ENCODE measurements around the gene RAB33A.

Gene RAB33A

DNA sequence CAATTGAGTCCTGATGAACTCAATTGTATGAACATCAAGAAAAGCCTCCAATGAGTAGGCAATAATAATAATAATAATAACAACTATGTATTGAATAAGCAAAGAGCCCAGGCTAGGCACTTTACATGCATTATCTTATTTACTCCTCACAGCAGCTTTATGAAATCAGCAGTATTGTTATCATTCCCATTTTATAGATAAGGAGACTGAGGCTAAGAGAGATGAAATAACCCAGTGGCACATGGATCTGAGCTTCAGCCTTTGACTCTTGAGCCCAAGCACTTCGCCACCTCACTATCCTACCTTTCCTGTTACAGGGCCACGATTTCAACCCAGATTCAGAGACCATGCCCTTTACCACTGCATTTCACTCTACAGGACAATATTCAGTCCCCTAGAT lies 3.2 kb downstream of the RAB33A start:
- Histone ChIP-seq H3K27ac (ENCODE audit: low read depth, low read length) (no peak overlapping the region), H3K27me3 (ENCODE audit: control insufficient read depth, insufficient read depth, low read length) (no peaks in the 10 kb centered on the region), H3K4me3 (ENCODE audit: low read length) (no peak overlapping the region), H3K9ac (ENCODE audit: low read length) (no peak overlapping the region), H3K4me1 (ENCODE audit: control insufficient read depth, insufficient read depth, low read length) (no peaks in the 10 kb centered on the region), H3K36me3 (ENCODE audit: control insufficient read depth, insufficient read depth, low read length) (no peaks in the 10 kb centered on the region)

DNA sequence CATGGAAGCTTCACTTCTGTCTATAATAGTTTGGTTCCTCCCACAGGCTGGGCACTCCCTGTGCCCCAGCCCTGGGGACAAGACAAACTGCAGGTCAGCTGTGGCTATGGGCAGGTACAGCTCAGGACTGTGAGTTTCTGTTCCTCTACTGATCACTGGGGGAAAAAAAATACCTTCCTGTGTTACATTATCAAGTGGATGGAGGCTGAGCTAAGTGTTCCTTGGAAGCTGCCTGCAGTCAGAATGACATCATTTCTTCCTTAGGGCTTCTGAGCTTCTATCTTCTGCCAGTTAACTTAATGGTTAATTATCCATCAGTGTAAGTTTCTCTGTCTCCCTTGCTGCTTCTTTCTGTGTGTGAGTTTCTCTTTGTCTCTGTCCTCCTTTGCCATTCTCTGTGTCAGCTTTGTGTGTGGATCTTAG lies 4.6 kb downstream of the RAB33A start:
- Histone ChIP-seq H3K27me3 (ENCODE audit: control insufficient read depth, insufficient read depth, low read length) (no peaks in the 10 kb centered on the region), H3K4me1 (ENCODE audit: control insufficient read depth, insufficient read depth, low read length) (no peaks in the 10 kb centered on the region), H3K4me3 (ENCODE audit: low read length) (no peak overlapping the region), H3K36me3 (ENCODE audit: control insufficient read depth, insufficient read depth, low read length) (no peaks in the 10 kb centered on the region), H3K27ac (ENCODE audit: low read depth, low read length) (no peak overlapping the region), H3K9ac (ENCODE audit: low read length) (no peak overlapping the region)

DNA sequence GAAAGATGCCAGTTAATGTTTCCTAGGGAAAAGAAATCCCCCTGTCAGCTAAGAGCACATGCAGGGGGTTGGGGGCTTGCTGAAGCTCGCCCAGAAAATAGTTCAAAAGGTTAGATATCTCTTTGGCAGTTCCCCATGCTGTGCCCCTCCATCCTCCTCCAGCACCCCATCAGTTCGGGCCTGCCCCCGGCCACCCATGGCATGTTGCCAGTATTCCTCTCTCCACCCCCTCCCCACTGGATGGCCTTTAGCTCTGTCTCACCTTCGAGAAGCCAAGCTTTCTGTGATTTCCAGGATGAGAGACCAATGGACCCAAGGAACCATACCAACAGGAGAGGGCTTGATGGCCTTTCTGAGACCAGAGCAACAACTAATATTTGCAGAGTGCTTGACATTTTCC lies 5.2 kb downstream of the RAB33A start:
- no peaks in the 10 kb centered on the region for H3K27me3 ChIP-seq (ENCODE audit: control insufficient read depth, insufficient read depth, low read length)
- H3K4me1 ChIP-seq (ENCODE audit: control insufficient read depth, insufficient read depth, low read length) = no peaks in the 10 kb centered on the region
- no peaks in the 10 kb centered on the region for H3K36me3 ChIP-seq (ENCODE audit: control insufficient read depth, insufficient read depth, low read length)
- H3K9ac ChIP-seq (ENCODE audit: low read length) = no peak overlapping the region
- H3K27ac ChIP-seq (ENCODE audit: low read depth, low read length) = no peak overlapping the region
- H3K4me3 ChIP-seq (ENCODE audit: low read length) = no peak overlapping the region

DNA sequence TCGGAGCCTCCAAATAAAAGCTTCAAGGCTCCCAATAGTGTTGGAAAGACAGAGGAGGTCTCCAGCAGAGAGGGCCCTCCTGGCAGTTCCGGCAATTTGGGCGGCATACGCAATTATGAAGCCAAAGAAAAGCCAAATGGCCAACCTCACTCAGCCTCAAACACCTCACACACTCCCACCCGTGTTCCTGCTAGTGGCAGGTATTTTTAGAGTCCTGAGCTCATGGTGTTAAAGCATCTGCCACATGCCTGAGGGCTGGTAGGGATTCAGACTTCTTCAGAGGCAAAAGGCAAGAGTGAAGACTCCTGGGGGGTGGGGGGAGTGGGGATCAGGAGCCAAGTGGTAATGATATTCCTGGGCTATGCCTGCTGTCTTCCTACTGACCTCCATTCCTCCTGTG lies 7.4 kb downstream of the RAB33A start:
- Histone ChIP-seq H3K27ac (ENCODE audit: low read depth, low read length) (no peak overlapping the region), H3K9ac (ENCODE audit: low read length) (no peak overlapping the region)

DNA sequence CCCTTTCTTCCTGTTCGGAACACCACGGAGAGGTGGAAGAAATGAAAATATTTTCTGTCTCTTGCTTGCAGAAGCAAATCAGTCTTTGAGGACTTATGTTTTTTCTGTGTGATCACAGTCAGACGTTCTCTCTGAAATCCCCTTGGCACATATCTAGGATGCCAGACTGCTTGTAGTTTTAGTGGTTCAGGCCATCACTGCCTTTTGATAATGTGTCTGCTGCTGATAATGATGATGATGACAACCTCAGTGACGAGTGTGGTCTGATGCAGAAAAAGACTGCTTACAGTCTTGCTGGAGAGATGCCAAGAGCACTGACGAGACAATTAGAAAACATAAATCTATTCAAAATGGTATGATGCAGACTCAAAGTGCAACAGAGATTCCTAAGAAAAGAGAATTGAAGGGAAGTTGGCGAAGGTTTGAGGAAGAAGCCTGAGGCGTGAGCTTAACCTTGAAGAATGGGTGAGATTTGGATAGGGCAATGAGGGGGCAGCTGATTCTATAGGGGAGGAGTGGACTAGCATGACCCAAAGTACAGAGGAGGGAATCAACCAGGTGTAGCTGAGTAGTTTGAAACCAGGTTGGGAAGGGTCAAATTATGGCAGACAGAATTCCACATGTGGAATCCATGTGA lies 7.9 kb downstream of the RAB33A start:
- no peak overlapping the region for H3K9ac ChIP-seq (ENCODE audit: low read length)
- no peaks in the 10 kb centered on the region for H3K4me1 ChIP-seq (ENCODE audit: control insufficient read depth, insufficient read depth, low read length)
- no peak overlapping the region for H3K4me3 ChIP-seq (ENCODE audit: low read length)
- H3K27me3 ChIP-seq (ENCODE audit: control insufficient read depth, insufficient read depth, low read length) = no peaks in the 10 kb centered on the region
- H3K36me3 ChIP-seq (ENCODE audit: control insufficient read depth, insufficient read depth, low read length) = no peaks in the 10 kb centered on the region
- H3K27ac ChIP-seq (ENCODE audit: low read depth, low read length) = no peak overlapping the region

More for the DNA sequence above, 7.4 kb downstream of the RAB33A start:
- H3K27me3 ChIP-seq (ENCODE audit: control insufficient read depth, insufficient read depth, low read length) = no peaks in the 10 kb centered on the region
- H3K36me3 ChIP-seq (ENCODE audit: control insufficient read depth, insufficient read depth, low read length) = no peaks in the 10 kb centered on the region
- H3K4me1 ChIP-seq (ENCODE audit: control insufficient read depth, insufficient read depth, low read length) = no peaks in the 10 kb centered on the region
- H3K4me3 ChIP-seq (ENCODE audit: low read length) = no peak overlapping the region

DNA sequence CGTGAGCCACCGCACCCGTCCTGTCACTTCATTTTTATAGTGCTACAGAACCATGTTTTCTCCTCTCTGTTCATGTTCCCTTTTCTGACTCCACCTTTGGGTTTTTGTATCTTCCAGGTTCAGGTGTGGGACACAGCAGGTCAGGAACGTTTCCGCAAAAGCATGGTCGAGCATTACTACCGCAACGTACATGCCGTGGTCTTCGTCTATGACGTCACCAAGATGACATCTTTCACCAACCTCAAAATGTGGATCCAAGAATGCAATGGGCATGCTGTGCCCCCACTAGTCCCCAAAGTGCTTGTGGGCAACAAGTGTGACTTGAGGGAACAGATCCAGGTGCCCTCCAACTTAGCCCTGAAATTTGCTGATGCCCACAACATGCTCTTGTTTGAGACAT lies 12.4 kb downstream of the RAB33A start:
- Histone ChIP-seq H3K9ac (ENCODE audit: low read length) (no peak overlapping the region), H3K4me3 (ENCODE audit: low read length) (no peak overlapping the region), H3K4me1 (ENCODE audit: control insufficient read depth, insufficient read depth, low read length) (no peaks in the 10 kb centered on the region), H3K36me3 (ENCODE audit: control insufficient read depth, insufficient read depth, low read length) (no peaks in the 10 kb centered on the region), H3K27me3 (ENCODE audit: control insufficient read depth, insufficient read depth, low read length) (no peaks in the 10 kb centered on the region), H3K27ac (ENCODE audit: low read depth, low read length) (no peak overlapping the region)

DNA sequence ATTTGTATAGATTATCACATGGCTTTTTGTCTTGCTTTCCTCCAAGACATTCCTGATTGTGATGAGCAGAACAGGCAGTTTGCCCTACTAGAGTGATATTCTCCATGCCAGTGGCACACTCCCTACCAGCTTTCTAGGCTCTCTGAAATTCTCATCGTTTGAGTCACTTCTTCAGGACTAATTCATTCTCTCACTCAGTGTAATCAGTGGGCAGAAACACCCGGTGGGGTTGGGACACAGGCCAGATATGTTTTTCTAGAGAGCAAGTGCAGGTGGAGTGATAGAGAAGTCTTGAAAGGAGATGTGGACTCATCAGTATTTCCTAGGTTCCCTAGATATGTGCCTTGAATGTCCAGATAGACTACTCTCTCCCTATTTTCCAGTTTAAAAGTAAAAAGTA lies 13.1 kb downstream of the RAB33A start:
- Histone ChIP-seq H3K27ac (ENCODE audit: low read depth, low read length) (no peak overlapping the region), H3K27me3 (ENCODE audit: control insufficient read depth, insufficient read depth, low read length) (no peaks in the 10 kb centered on the region), H3K9ac (ENCODE audit: low read length) (no peak overlapping the region), H3K4me1 (ENCODE audit: control insufficient read depth, insufficient read depth, low read length) (no peaks in the 10 kb centered on the region), H3K36me3 (ENCODE audit: control insufficient read depth, insufficient read depth, low read length) (no peaks in the 10 kb centered on the region), H3K4me3 (ENCODE audit: low read length) (no peak overlapping the region)

DNA sequence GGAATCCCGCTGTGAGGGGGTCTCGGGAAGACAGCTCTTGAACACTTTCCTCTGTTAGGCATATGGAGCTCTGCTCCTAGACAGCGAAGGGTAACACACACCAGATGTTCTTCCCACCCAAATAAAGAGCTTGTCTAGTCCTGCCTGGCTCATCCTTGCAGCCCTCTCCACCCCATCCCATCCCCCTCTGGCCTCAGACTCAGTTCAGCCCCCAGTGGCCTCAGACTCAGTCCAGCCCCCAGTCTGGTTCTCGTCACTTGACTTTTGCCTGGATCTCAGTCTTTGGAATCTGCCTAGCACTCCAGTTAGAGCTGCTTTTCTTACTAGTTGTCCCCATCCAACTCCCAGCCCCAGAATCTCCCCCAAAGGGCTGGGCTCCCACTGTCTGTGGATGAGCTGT lies 14.9 kb downstream of the RAB33A start:
- Histone ChIP-seq H3K36me3 (ENCODE audit: control insufficient read depth, insufficient read depth, low read length) (no peaks in the 10 kb centered on the region), H3K27ac (ENCODE audit: low read depth, low read length) (no peak overlapping the region)

DNA sequence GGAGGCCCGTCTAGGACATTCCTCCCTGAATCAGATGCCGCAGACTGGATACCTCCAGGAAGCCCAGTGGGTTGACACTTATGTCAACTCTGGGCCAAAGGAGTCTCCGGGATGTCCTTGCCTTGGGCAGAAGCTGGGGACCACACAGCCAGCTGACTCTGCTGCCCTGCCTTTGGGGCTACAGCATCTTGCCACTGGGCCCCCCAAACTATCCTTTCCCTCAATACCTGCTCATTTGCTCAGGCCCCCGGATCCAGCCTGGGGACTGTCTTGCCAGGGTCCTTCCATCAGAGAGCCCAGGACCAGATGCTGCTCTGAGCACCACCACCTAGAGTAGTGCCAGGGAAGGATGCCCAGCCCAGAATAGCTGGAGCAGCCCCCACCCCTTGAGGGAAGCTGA lies 19.0 kb downstream of the RAB33A start:
- no peaks in the 10 kb centered on the region for H3K27me3 ChIP-seq (ENCODE audit: control insufficient read depth, insufficient read depth, low read length)
- H3K4me1 ChIP-seq (ENCODE audit: control insufficient read depth, insufficient read depth, low read length) = no peaks in the 10 kb centered on the region
- H3K4me3 ChIP-seq (ENCODE audit: low read length) = no peak overlapping the region
- no peak overlapping the region for H3K9ac ChIP-seq (ENCODE audit: low read length)
- no peaks in the 10 kb centered on the region for H3K36me3 ChIP-seq (ENCODE audit: control insufficient read depth, insufficient read depth, low read length)
- H3K27ac ChIP-seq (ENCODE audit: low read depth, low read length) = no peak overlapping the region

More for the DNA sequence above, 14.9 kb downstream of the RAB33A start:
- Histone ChIP-seq H3K4me3 (ENCODE audit: low read length) (no peak overlapping the region), H3K4me1 (ENCODE audit: control insufficient read depth, insufficient read depth, low read length) (no peaks in the 10 kb centered on the region), H3K27me3 (ENCODE audit: control insufficient read depth, insufficient read depth, low read length) (no peaks in the 10 kb centered on the region), H3K9ac (ENCODE audit: low read length) (no peak overlapping the region)

DNA sequence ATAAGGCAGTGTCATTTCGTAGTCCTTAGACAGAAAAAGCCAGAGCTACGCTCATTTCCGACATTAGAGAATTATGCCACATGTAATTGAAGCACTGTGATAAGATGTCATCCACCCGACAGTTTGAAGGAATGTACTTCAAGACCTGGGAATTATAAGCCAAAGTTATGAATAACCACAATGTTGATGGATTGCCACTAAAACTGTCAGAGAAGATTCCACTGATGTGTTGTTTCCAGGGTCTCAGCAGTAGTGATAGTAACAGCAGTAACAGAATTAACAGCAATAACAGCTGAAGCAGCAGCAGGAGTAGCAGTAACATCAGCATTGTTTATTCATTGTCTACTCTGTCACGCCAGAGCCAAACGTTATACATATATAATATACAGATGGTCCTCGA lies 24.7 kb downstream of the RAB33A start:
- no peak overlapping the region for H3K4me3 ChIP-seq (ENCODE audit: low read length)
- no peaks in the 10 kb centered on the region for H3K36me3 ChIP-seq (ENCODE audit: control insufficient read depth, insufficient read depth, low read length)
- H3K4me1 ChIP-seq (ENCODE audit: control insufficient read depth, insufficient read depth, low read length) = no peaks in the 10 kb centered on the region
- no peak overlapping the region for H3K9ac ChIP-seq (ENCODE audit: low read length)
- no peak overlapping the region for H3K27ac ChIP-seq (ENCODE audit: low read depth, low read length)
- no peaks in the 10 kb centered on the region for H3K27me3 ChIP-seq (ENCODE audit: control insufficient read depth, insufficient read depth, low read length)

DNA sequence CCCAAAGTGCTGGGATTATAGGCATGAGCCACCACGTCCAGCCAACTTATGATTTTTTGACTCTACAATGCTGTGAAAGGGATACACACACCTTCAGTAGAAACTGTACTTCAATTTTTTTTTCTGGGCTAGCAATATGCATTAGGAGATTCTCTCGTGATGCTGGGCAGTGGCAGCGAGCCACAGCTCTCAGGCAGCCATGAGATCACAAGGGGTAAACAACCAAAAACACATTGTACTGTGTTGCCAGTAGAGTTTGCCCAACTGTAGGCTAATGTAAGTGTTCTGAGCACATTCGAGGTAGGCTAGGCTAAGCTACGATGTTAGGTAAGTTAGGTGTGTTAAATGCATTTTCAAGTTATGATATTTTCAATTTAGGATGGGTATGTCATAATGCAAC lies 25.7 kb downstream of the RAB33A start:
- Histone ChIP-seq H3K36me3 (ENCODE audit: control insufficient read depth, insufficient read depth, low read length) (no peaks in the 10 kb centered on the region), H3K9ac (ENCODE audit: low read length) (no peak overlapping the region), H3K4me3 (ENCODE audit: low read length) (no peak overlapping the region), H3K27me3 (ENCODE audit: control insufficient read depth, insufficient read depth, low read length) (no peaks in the 10 kb centered on the region), H3K27ac (ENCODE audit: low read depth, low read length) (no peak overlapping the region), H3K4me1 (ENCODE audit: control insufficient read depth, insufficient read depth, low read length) (no peaks in the 10 kb centered on the region)

DNA sequence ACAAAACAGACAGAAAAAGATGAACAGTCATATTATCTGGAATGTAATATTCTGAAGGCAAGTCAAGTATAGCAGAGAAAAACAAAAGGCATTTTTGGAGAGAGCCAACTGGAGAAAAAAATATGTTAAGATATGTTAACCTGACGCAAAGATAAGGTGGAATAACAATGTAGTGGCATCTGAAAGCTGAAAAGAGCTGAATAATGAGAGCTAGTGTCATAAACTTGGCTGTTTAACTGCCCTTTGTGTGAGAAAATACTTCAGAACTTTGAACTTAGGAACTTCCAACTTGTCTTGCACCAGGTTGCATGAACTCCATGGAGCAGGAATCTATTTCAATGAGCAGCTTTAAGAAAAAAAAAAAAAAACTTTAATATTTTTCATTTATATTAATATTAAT lies 32.9 kb downstream of the RAB33A start:
- H3K9ac ChIP-seq (ENCODE audit: low read length) = no peak overlapping the region
- H3K4me1 ChIP-seq (ENCODE audit: control insufficient read depth, insufficient read depth, low read length) = no peaks in the 10 kb centered on the region
- no peak overlapping the region for H3K27ac ChIP-seq (ENCODE audit: low read depth, low read length)
- H3K27me3 ChIP-seq (ENCODE audit: control insufficient read depth, insufficient read depth, low read length) = no peaks in the 10 kb centered on the region
- H3K4me3 ChIP-seq (ENCODE audit: low read length) = no peak overlapping the region
- H3K36me3 ChIP-seq (ENCODE audit: control insufficient read depth, insufficient read depth, low read length) = no peaks in the 10 kb centered on the region

DNA sequence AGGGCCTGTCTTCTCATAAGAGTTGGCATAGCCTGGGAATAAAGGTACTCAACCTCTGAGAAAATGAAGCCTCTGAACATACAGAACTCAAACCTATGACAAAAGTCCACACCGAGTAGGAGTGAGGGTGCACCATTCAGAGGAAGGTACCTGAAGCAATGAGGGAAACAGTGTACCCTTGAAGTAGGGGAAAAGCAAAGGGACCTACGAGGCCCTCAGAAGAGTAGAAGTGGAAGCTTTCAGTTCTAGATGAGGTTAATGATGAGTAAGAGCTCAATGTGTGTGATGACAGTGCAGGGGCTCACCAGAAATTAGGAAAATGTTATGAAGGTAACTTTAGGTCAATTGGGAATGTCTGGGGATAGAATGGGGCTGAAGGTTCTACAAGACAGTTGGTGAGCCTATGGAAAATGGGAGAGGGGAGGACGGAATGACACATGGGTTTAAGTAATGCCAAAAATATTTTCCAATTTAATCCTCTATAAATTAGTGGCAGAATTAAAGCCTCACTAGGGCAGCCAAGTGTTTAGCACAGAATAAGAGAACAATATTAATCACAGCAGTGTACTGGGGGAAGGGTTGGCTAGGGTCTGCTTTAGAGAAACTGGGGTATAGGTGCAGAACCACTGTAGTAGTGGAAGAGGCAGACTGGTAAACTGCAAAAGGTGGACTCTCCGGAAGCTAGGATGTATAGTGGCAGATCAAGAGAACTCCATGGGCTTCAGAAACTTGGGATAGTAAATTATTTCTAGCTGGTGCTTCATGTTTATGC lies 39.8 kb downstream of the RAB33A start:
- H3K27ac ChIP-seq (ENCODE audit: low read depth, low read length) = no peak overlapping the region
- H3K27me3 ChIP-seq (ENCODE audit: control insufficient read depth, insufficient read depth, low read length) = no peaks in the 10 kb centered on the region
- H3K4me3 ChIP-seq (ENCODE audit: low read length) = no peak overlapping the region
- H3K9ac ChIP-seq (ENCODE audit: low read length) = no peak overlapping the region
- no peaks in the 10 kb centered on the region for H3K36me3 ChIP-seq (ENCODE audit: control insufficient read depth, insufficient read depth, low read length)
- no peaks in the 10 kb centered on the region for H3K4me1 ChIP-seq (ENCODE audit: control insufficient read depth, insufficient read depth, low read length)
